HFF-Myc (cell line): Measurements from ENCODE around the gene TRMT44.

Experiments used
- DNase-seq: peaks from one replicate; pipeline ENCODE4 v3.0.0-alpha.2; 2011; ENCODE audit warnings: low read depth; ENCODE audit errors: extremely low read depth
- H3K4me3 ChIP-seq: replicated peaks from 2 replicates; pipeline ENCODE4 v1.5.1; 2011; ENCODE audit warnings: low read depth, mild to moderate bottlenecking, control low read depth, low read length
- TF ChIP-seq, protein P1 (sequence below): IDR thresholded peaks from 2 replicates; pipeline ENCODE4 v1.5.1; 2012; ENCODE audit warnings: mild to moderate bottlenecking, low read depth, low read length, control low read depth; ENCODE audit errors: missing control alignments

Gene TRMT44

DNA sequence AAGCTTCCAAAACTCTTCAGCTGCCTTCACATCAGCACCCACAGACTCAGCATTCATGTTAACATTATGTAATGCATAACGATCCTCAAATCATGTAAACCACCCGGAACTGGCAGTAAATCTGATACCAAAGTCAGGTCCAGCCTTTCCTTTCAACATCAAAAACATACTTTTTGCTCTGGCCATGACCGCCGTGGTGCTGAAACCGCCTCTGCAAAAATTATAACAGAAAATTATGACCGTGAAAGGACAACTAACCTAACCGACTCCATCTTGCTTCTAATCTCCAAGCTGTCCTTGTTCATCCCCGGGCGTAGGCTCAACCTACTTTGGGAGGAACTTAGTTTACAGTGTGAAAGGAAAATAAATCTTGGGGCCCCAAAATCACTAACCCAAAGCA lies 51.6 kb downstream of the TRMT44 start:
- no peak overlapping the region for H3K4me3 ChIP-seq
- TF ChIP-seq, protein P1, sequence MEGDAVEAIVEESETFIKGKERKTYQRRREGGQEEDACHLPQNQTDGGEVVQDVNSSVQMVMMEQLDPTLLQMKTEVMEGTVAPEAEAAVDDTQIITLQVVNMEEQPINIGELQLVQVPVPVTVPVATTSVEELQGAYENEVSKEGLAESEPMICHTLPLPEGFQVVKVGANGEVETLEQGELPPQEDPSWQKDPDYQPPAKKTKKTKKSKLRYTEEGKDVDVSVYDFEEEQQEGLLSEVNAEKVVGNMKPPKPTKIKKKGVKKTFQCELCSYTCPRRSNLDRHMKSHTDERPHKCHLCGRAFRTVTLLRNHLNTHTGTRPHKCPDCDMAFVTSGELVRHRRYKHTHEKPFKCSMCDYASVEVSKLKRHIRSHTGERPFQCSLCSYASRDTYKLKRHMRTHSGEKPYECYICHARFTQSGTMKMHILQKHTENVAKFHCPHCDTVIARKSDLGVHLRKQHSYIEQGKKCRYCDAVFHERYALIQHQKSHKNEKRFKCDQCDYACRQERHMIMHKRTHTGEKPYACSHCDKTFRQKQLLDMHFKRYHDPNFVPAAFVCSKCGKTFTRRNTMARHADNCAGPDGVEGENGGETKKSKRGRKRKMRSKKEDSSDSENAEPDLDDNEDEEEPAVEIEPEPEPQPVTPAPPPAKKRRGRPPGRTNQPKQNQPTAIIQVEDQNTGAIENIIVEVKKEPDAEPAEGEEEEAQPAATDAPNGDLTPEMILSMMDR = no peak
- no peak for DNase-seq

DNA sequence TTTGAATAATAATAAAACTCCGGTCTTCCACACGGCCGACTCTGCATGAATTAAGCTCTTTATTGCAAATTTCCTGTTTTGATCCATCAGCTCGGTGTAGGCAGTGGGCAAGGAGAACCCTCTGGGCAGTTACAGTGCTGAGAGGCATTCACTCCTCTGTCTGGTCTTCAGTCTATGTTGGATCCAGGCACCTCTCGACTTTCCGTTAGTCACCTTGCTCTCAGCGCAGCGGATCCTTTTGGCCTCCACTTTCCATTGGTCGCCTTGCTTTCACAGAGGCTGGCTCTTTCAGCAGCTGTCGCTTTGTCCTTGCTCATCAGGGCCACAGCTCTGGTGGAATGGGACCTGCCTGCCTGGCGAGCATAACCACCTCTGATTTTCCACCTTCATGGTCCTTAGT lies 52.9 kb downstream of the TRMT44 start:
- no peak overlapping the region for H3K4me3 ChIP-seq
- TF ChIP-seq, protein P1 = no peak
- DNase-seq = no peak

DNA sequence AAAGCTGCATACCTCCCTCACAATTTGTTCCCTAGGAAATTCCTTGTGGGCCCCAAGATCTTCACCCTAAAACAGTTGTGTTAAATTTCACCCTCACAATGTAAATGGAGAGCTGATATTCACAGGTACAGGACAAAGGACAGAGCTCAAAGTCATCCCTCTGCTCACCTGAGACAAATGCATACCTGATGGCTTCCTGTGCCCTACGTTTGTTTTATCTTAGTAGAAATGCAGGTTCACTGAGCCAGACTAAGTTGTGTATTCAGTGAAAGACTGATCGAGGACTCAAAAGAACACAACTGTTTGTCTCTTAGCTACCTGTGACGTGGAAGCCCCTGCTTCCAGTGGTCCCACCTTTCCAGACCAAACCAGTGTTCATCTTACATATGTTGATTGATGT lies 53.6 kb downstream of the TRMT44 start:
- TF ChIP-seq, protein P1 = no peak
- DNase-seq = no peak
- H3K4me3 ChIP-seq = no peak overlapping the region

DNA sequence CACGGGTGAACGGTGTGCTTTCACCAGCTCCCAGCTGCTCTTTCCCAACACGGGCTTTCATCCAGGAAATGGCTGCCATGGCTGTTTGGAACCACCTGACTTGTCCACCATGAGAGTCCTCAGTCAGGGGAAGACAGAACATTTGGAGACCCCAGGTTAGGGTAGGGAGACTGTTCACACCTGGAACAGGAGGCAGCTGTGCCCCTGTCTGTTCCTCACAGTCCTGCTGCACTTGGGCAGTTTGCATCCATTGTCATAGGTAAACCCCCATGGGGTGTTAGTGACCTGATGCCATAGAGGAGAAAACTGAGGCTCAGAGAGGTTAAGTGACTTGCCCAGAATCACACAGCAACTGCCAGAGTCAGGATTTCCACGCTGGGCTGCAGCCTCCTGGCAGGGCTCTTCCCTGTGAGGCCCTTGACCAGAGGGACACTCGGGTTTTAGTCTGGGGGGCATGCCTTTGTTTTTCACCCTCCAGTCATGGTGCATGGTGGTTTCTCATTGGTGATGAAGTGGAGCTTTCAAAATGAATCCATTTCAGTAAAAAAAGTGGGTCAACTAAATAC lies 54.5 kb downstream of the TRMT44 start:
- no peak overlapping the region for H3K4me3 ChIP-seq
- TF ChIP-seq, protein P1 = no peak
- DNase-seq = no peak

DNA sequence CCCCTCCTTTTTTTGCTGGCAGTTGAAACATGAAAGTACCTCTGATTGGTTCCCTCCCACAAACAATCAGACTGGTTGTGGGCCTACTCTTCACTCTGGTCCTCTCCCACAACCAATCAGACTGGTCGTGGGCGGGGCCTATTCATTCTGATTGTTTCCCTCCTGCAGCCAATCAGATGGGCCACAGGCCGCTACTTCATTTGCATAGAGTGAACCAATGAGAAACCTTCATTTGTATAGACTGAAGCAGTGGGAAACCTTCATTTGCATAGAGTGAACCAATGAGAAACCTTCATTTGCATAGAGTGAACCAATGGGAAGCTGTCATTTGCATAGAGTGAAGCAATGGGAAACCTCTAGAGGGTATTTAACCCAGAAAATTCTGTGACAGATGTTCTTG lies 55.2 kb downstream of the TRMT44 start:
- no peak for DNase-seq
- TF ChIP-seq, protein P1 = no peak
- H3K4me3 ChIP-seq = no peak overlapping the region

DNA sequence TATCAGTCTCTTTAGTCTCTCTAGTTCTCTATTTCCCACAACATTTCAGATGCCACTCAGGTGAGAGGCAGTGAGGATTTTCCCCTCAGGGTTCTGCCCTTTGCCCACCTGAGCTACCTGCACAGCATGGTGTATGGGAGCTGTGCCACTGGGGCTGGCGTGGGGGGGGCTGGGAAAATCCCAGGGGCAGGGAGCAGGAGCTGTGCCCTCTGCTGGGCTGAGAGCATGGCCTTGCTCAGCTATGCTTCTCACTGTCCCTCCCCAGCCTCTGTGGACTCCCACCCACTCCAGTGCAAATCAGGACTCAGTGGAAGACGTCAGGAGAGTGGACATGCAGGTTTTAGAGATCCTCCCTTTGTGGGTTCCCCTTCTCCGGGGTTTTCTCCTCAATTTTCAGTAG lies 57.2 kb downstream of the TRMT44 start:
- H3K4me3 ChIP-seq = no peak overlapping the region
- DNase-seq = no peak
- TF ChIP-seq, protein P1 = no peak

DNA sequence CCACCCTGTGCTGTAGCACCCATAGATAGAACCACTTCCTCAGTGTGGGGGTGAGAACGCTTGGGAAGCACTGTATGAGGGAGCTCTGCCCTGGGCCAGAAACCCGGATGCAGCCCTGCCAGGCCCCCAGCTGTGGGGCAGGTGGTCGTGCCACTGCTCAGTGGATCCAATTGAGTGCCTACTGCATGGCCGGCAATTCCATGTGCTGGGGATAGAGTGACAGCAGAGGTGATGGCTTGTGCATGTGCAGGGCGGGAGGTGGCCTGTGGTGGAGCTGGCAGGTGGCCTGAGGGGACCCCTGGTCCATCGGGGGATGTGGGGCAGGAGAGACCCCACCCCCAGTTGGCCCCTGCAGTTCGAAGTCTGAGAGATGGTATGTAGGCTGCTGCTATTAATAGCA lies 60.4 kb downstream of the TRMT44 start:
- no peak overlapping the region for H3K4me3 ChIP-seq
- no peak for DNase-seq
- TF ChIP-seq, protein P1 = no peak
